Lower leg skin (tissue), 4 donors: Measurements from ENCODE around the gene RGS7. TPM values are rescaled to one million over a fixed set of nuclear protein-coding genes. Genes with fewer than 3 reads are reported as not detected.

Source experiments
- DNase-seq, 2 donors: peaks; one replicate each; pipeline ENCODE4 v3.0.0-alpha.2; 2019; ENCODE audit warnings: low spot score in 2 of 2
- H3K4me3 ChIP-seq: fragments of 200-600 bp; sonication (generic); 2 replicates; pipeline ENCODE4 v1.5.1; 2017; ENCODE audit warnings: mild to moderate bottlenecking, low read depth; ENCODE audit not compliant: poor library complexity, severe bottlenecking
- CTCF ChIP-seq, 3 donors: fragments of 450-650 bp; IDR thresholded peaks; one replicate each; pipeline ENCODE4 v1.5.1; 2016; ENCODE audit warnings: antibody characterized with exemption in 3 of 3, mild to moderate bottlenecking in 3 of 3, moderate library complexity in 2 of 3
- POLR2A ChIP-seq, 2 donors: fragments of 450-650 bp; IDR thresholded peaks; one replicate each; pipeline ENCODE4 v1.6.1; 2016 to 2017; ENCODE audit warnings: antibody characterized with exemption in 2 of 2, mild to moderate bottlenecking in 1 of 2, moderate library complexity in 1 of 2
- WGBS, 2 donors: methylation state at CpG; one replicate each; pipeline ENCODE4 v1.1.5; 2018; 5-methylcytosine and 5-hydroxymethylcytosine counted together
- intact Hi-C: fragments of 100-400 bp; cut with DNase I; formaldehyde crosslinking; loops from one replicate; pipeline ENCODE4 v1.15.0; 2023; ENCODE audit warnings: low total_unique reads
- total RNA-seq, 4 donors: library from RNA; depleted of rRNA; stranded (reverse); fragments of >200 nt; gene quantifications; one replicate each; pipeline ENCODE4 v1.1.0, GENCODE V29; 2016

RGS7 gene
- total RNA-seq, 4 donors from 2014 or later: not detected

GRCh38 chr1:241215683-241216082, 141.3 kb downstream of the RGS7 start:
- H3K4me3 ChIP-seq: no peak overlapping the region
- 90 to 94% methylated on average over 9 of the region's 9 CpGs for WGBS, 2 donors
- no peak for DNase-seq
- no peak for TF ChIP-seq CTCF (IDR thresholded peaks at IDR 0.05)
- intact Hi-C loops: no loop called here

- TF ChIP-seq POLR2A (IDR thresholded peaks at IDR 0.05): no peak
- TF ChIP-seq CTCF (IDR thresholded peaks at IDR 0.05): no peak
- 47 to 54% methylated on average over 4 of the region's 4 CpGs for WGBS, 2 donors
Measured at GRCh38 chr1:241215203-241215602, 141.8 kb downstream of the RGS7 start.

GRCh38 chr1:241213139-241213538, 143.9 kb downstream of the RGS7 start:
- no peak for DNase-seq
- no peak overlapping the region for H3K4me3 ChIP-seq
- WGBS, 2 donors: 52 to 57% methylated on average over 8 of the region's 8 CpGs
- intact Hi-C loops: no loop called here
- TF ChIP-seq POLR2A (IDR thresholded peaks at IDR 0.05) (no peak), CTCF (IDR thresholded peaks at IDR 0.05) (no peak)

More at GRCh38 chr1:241215203-241215602, 141.8 kb downstream of the RGS7 start:
- no peak overlapping the region for H3K4me3 ChIP-seq
- no peak for DNase-seq
- intact Hi-C loops: no loop called here

GRCh38 chr1:241212628-241213027, 144.4 kb downstream of the RGS7 start:
- 67 to 77% methylated on average over 6 of the region's 6 CpGs for WGBS, 2 donors
- intact Hi-C loops: no loop called here
- DNase-seq: no peak

GRCh38 chr1:241208910-241209379, 148.1 kb downstream of the RGS7 start:
- DNase-seq: no peak
- TF ChIP-seq CTCF (IDR thresholded peaks at IDR 0.05): no peak
- TF ChIP-seq POLR2A (IDR thresholded peaks at IDR 0.05): no peak
- intact Hi-C loops: no loop called here
- H3K4me3 ChIP-seq: no peak overlapping the region
- WGBS, 2 donors: 91 to 93% methylated on average over 7 of the region's 7 CpGs

More at GRCh38 chr1:241212628-241213027, 144.4 kb downstream of the RGS7 start:
- H3K4me3 ChIP-seq: no peak overlapping the region
- TF ChIP-seq CTCF (IDR thresholded peaks at IDR 0.05) (no peak), POLR2A (IDR thresholded peaks at IDR 0.05) (no peak)

- TF ChIP-seq POLR2A (IDR thresholded peaks at IDR 0.05): no peak
- no peak for TF ChIP-seq CTCF (IDR thresholded peaks at IDR 0.05)
- 78 to 86% methylated on average over 1 of the region's 1 CpG for WGBS, 2 donors
- H3K4me3 ChIP-seq: no peak overlapping the region
- no peak for DNase-seq
- intact Hi-C loops: no loop called here
Measured at GRCh38 chr1:241203817-241204216, 153.2 kb downstream of the RGS7 start.
